GM21447 (cell line): ENCODE measurements around the gene SIM2.

Source experiments
- ATAC-seq: cut with Tn5 transposase; IDR thresholded peaks from one replicate; pipeline ENCODE4 v1.9.1; 2021; ENCODE audit not compliant: unreplicated experiment

SIM2 gene

GRCh38 chr21:36684957-36685714 is 13.8 kb upstream of the SIM2 start:
- ATAC-seq, result no peak

- no peak for ATAC-seq
Measured at GRCh38 chr21:36686955-36687354, 12.0 kb upstream of the SIM2 start.

- no peak for ATAC-seq
Measured at GRCh38 chr21:36688324-36688723, 10.6 kb upstream of the SIM2 start.

GRCh38 chr21:36689324-36689723 is 9.6 kb upstream of the SIM2 start:
- ATAC-seq, result no peak

- no peak for ATAC-seq
Measured at GRCh38 chr21:36690628-36691554, 8.0 kb upstream of the SIM2 start.

- no peak for ATAC-seq
Measured at GRCh38 chr21:36691555-36692041, 7.3 kb upstream of the SIM2 start.

- ATAC-seq, result no peak
Measured at GRCh38 chr21:36692114-36692834, 6.6 kb upstream of the SIM2 start.

GRCh38 chr21:36692835-36693488 is 6.0 kb upstream of the SIM2 start:
- ATAC-seq, result no peak

GRCh38 chr21:36693489-36694030 is 5.4 kb upstream of the SIM2 start:
- ATAC-seq, result no peak

GRCh38 chr21:36694031-36694515 is 4.8 kb upstream of the SIM2 start:
- no peak for ATAC-seq

- no peak for ATAC-seq
Measured at GRCh38 chr21:36694593-36695282, 4.2 kb upstream of the SIM2 start.

- no peak for ATAC-seq
Measured at GRCh38 chr21:36695283-36695634, 3.7 kb upstream of the SIM2 start.

- ATAC-seq, result no peak
Measured at GRCh38 chr21:36695671-36696389, 3.1 kb upstream of the SIM2 start.

- ATAC-seq, result no peak
Measured at GRCh38 chr21:36696390-36697059, 2.4 kb upstream of the SIM2 start.

- ATAC-seq, result no peak
Measured at GRCh38 chr21:36697060-36697850, 1.7 kb upstream of the SIM2 start.

- no peak for ATAC-seq
Measured at GRCh38 chr21:36697851-36698384, 997 bp upstream of the SIM2 start.

- ATAC-seq, result no peak
Measured at GRCh38 chr21:36698385-36698980, 432 bp upstream of the SIM2 start.
